GM23248 (cell line): ENCODE data around the gene KAT14.
"Not testable (repeated sequence)": the region's sequence is repeated elsewhere in the genome, so short reads cannot be mapped to it uniquely, and the experiment has no call there.

Experiments
- EZH2 ChIP-seq: fragments of 200-600 bp; sonication (generic); IDR thresholded peaks from 2 replicates; pipeline ENCODE4 v1.6.1; 2018; ENCODE audit warnings: antibody characterized with exemption, mild to moderate bottlenecking; ENCODE audit not compliant: insufficient read depth, poor library complexity, severe bottlenecking
- EZH2phosphoT487 ChIP-seq: fragments of 200-600 bp; sonication (generic); IDR thresholded peaks from 2 replicates; pipeline ENCODE4 v1.6.1; 2018; ENCODE audit warnings: antibody characterized with exemption, moderate library complexity, mild to moderate bottlenecking, low read depth; ENCODE audit not compliant: insufficient read depth

- not testable (repeated sequence) for TF ChIP-seq EZH2phosphoT487, EZH2
These were observed 66.0 kb downstream of the KAT14 start for GRCh38 chr20:18203700-18204099.
